Choroid plexus epithelial cell (primary cell): ENCODE data around the gene RNF181.

Experiments used
- DNase-seq: peaks from one replicate; pipeline ENCODE4 v3.0.0-alpha.2; 2010; ENCODE audit warnings: low read depth
- H3K4me3 ChIP-seq: 2 replicates; pipeline ENCODE4 v1.5.1; 2011; ENCODE audit warnings: low read depth, mild to moderate bottlenecking, control low read depth, low read length, moderate library complexity
- TF ChIP-seq, protein P1 (sequence below): conservative IDR thresholded peaks from 2 replicates; pipeline ENCODE4 v1.5.1; 2011; ENCODE audit warnings: low read depth, mild to moderate bottlenecking, control low read depth, inconsistent platforms, low read length, moderate library complexity

Gene RNF181

DNA sequence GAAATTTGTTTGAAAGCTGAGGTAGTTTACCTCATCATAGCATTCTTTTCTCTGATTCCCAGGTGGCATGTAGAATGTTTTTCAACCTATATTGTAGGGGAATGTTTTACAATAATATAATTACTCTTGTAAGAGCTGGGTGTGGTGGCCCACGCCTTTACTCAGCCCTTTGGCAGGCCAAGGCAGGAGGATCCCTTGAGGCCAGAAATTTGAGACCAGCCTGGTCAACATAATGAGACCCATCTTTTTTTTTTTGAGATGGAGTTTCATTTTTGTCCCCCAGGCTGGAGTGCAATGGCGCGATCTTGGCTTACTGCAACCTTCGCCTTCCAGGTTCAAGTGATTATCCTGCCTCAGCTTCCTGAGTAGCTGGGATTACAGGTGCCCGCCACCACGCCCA, 24.1 kb downstream of the RNF181 start:
- TF ChIP-seq, protein P1, sequence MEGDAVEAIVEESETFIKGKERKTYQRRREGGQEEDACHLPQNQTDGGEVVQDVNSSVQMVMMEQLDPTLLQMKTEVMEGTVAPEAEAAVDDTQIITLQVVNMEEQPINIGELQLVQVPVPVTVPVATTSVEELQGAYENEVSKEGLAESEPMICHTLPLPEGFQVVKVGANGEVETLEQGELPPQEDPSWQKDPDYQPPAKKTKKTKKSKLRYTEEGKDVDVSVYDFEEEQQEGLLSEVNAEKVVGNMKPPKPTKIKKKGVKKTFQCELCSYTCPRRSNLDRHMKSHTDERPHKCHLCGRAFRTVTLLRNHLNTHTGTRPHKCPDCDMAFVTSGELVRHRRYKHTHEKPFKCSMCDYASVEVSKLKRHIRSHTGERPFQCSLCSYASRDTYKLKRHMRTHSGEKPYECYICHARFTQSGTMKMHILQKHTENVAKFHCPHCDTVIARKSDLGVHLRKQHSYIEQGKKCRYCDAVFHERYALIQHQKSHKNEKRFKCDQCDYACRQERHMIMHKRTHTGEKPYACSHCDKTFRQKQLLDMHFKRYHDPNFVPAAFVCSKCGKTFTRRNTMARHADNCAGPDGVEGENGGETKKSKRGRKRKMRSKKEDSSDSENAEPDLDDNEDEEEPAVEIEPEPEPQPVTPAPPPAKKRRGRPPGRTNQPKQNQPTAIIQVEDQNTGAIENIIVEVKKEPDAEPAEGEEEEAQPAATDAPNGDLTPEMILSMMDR, result no peak
- no peak for DNase-seq
- H3K4me3 ChIP-seq, result no peak overlapping the region

DNA sequence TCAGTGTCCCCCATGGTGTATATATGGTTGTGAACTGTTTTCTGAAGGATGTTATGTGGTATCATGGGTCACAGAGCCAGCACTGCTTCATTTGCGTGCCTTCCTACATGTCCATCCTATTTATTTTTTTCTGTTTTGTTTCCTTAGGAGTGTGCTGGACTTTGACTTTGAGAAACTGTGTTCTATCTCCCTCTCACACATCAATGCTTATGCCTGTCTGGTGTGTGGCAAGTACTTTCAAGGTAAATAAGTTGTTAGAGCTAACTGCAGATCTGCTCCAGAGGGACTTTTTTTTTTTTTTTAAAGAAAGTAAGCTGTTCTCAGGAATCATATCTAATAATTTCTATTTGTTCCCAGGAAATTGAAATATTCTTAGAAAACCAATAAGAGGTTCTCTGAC, 25.8 kb downstream of the RNF181 start:
- no peak overlapping the region for H3K4me3 ChIP-seq
- no peak for DNase-seq
- TF ChIP-seq, protein P1, result no peak

GRCh38 chr2:85623991-85624390, 28.4 kb downstream of the RNF181 start:
- DNase-seq, result no peak
- TF ChIP-seq, protein P1, result no peak
- H3K4me3 ChIP-seq, result no peak overlapping the region

GRCh38 chr2:85628658-85629057, 33.1 kb downstream of the RNF181 start:
- TF ChIP-seq, protein P1, result no peak
- no peak for DNase-seq

GRCh38 chr2:85631316-85631715, 35.8 kb downstream of the RNF181 start:
- TF ChIP-seq, protein P1, result no peak
- H3K4me3 ChIP-seq, result no peak overlapping the region
- DNase-seq, result no peak

More at GRCh38 chr2:85628658-85629057, 33.1 kb downstream of the RNF181 start:
- H3K4me3 ChIP-seq, result no peak overlapping the region

DNA sequence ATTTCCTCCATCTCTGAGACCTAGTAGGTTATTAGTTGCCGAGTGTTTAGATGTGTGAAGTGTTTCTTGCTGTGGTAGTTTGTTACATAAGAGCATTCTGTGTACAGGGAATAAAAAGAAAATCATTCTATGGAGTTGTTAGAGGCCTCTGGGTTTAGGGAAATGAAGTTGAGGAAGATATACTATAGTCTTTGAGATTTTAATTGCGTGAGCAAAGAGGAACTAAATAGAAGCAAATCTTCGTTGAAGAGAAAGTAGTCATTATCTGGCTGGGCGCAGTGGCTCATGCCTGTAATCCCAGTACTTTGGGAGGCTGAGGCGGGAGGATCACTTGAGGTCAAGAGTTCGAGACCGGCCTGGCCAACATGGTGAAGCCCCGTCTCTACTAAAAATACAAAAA, 39.5 kb downstream of the RNF181 start:
- TF ChIP-seq, protein P1, result no peak
- no peak overlapping the region for H3K4me3 ChIP-seq
- no peak for DNase-seq

DNA sequence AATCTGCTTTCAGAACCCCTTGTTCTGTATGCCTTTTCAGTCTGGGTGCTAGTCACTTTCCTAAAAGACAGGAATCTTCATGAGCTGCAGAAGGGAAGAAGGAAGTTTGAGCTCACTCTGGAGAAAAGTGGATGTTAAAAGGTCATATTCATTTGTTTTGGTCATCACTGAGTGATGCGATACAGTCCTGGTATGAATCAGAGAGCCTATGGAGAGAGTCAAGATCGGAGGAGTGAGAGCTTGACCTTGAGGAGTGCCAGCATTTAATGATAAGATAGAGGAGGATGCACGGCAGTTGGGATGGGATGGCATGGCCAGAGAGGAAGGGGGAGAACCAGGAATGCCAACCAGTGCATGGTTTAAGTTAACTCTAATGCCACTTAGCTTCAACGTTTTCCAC, 40.1 kb downstream of the RNF181 start:
- TF ChIP-seq, protein P1, result no peak
- DNase-seq, result no peak
- no peak overlapping the region for H3K4me3 ChIP-seq
